BLaER1 treated with 17β-estradiol and CSF1 and Interleukin-3, amounts not matched to agents 10 nM and 100 nM (cell line): Measurements from ENCODE around the gene PRPF40A.

Experiments used
- H3K27ac ChIP-seq, 11 experiments: shearing (Covaris generic); formaldehyde crosslinking; 2 replicates each; pipeline ENCODE4 v1.8.1; 2022
- H3K27me3 ChIP-seq, 11 experiments: shearing (Covaris generic); formaldehyde crosslinking; 2 replicates each; pipeline ENCODE4 v1.8.1; 2022
- H3K36me3 ChIP-seq, 11 experiments: shearing (Covaris generic); formaldehyde crosslinking; 2 replicates each; pipeline ENCODE4 v1.8.1; 2022
- H3K4me1 ChIP-seq, 10 experiments: shearing (Covaris generic); formaldehyde crosslinking; 2 replicates each; pipeline ENCODE4 v1.8.1; 2022
- H3K4me2 ChIP-seq, 11 experiments: shearing (Covaris generic); formaldehyde crosslinking; 2 replicates each; pipeline ENCODE4 v1.8.1; 2022
- H3K4me3 ChIP-seq, 10 experiments: shearing (Covaris generic); formaldehyde crosslinking; 2 replicates each; pipeline ENCODE4 v1.8.1; 2022
- H3K9ac ChIP-seq, 11 experiments: shearing (Covaris generic); formaldehyde crosslinking; 2 replicates each; pipeline ENCODE4 v1.8.1; 2022
- H3K9me3 ChIP-seq, 11 experiments: shearing (Covaris generic); formaldehyde crosslinking; replicated peaks in 1 of 11; 2 replicates each; pipeline ENCODE4 v1.8.1; 2022
- H4K20me1 ChIP-seq, 11 experiments: shearing (Covaris generic); formaldehyde crosslinking; 2 replicates each; pipeline ENCODE4 v1.8.1; 2022
- Cebpa-rat ChIP-seq, 11 experiments: shearing (Covaris generic); IDR thresholded peaks; 2 replicates each; pipeline ENCODE4 v1.8.1; 2022

Gene PRPF40A

DNA sequence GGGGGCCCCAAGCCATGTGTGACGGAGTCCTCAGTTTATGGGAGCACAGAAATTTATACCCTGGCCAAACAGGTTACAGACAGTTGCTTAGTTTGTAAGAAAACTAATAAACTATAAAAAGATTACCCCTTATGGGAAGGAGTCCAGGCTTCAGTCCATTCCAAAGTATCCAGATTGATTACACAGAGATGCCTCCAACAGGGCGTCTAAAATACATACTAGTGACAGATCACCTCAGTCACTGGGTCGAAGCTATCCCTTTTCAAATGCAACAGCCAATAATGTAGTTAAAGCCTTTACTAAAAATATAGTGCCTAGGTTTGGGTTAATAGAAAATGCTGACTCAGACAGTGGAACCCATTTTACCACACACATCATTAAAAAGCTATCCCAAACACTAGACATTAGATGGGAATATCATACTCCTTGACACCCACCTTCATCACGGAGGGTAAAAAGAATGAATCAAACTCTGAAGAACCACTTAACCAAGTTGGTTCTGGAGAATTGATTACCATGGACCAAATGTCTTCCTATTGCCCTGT lies 10.7 kb downstream of the PRPF40A start:
- TF ChIP-seq Cebpa-rat (IDR thresholded peaks at IDR 0.05): no peak
- Histone ChIP-seq H4K20me1 (peaks cover 83 to 100% (median 99%) of the 10 kb centered on the region in 11 experiments; a peak in 21 of 22 replicates), H3K4me2 (no peak overlapping the region), H3K27me3 (no peaks in the 10 kb centered on the region), H3K9ac (no peak overlapping the region), H3K4me3 (no peak overlapping the region), H3K9me3 (peaks cover 48 to 99% (median 93%) of the 10 kb centered on the region in 11 experiments), H3K27ac (no peak overlapping the region), H3K36me3 (peaks cover 93 to 100% (median 100%) of the 10 kb centered on the region in 11 experiments), H3K4me1 (no peaks in the 10 kb centered on the region)

GRCh38 chr2:152701198-152701597 lies 16.1 kb downstream of the PRPF40A start:
- H3K36me3 ChIP-seq: peaks cover 48 to 93% (median 81%) of the 10 kb centered on the region in 11 experiments
- peak overlapping the region in 1 of 11 experiments; percentile 10; a peak in 1 of 22 replicates for H3K27ac ChIP-seq
- peaks cover 83 to 100% (median 100%) of the 10 kb centered on the region in 11 experiments; a peak in 21 of 22 replicates for H4K20me1 ChIP-seq
- H3K4me2 ChIP-seq: no peak overlapping the region
- no peak for TF ChIP-seq Cebpa-rat (IDR thresholded peaks at IDR 0.05)
- peaks cover 37 to 58% (median 55%) of the 10 kb centered on the region in 11 experiments for H3K9me3 ChIP-seq
- H3K4me3 ChIP-seq: no peak overlapping the region; a peak in 1 of 20 replicates
- H3K27me3 ChIP-seq: no peaks in the 10 kb centered on the region
- H3K9ac ChIP-seq: no peak overlapping the region
- H3K4me1 ChIP-seq: peaks cover 0 to 6% (median under 1%) of the 10 kb centered on the region in 10 experiments; a peak in 1 of 20 replicates

DNA sequence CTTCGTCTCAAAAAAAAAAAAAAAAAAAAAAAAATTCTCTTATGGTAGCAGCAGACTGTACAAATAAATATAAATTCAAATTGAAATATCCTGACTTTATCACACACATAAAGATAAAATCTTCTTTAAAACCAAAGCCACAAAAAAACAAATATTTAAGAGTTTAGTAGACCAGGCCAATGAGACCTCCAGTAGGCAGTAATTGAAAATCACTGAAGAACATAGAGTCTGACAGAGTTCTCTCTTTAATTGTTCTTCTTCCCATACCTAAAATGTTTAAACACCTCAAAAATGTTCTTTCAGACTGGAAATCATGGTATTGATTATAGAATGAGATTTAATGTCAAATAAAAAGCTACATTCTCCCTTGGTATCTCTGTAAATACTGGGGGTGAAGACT lies 20.8 kb downstream of the PRPF40A start:
- Histone ChIP-seq H4K20me1 (peaks cover 71 to 100% (median 96%) of the 10 kb centered on the region in 11 experiments; a peak in 21 of 22 replicates), H3K36me3 (peaks cover 33 to 84% (median 59%) of the 10 kb centered on the region in 11 experiments), H3K4me2 (no peak overlapping the region), H3K27ac (no peak overlapping the region), H3K9ac (no peak overlapping the region), H3K9me3 (peaks cover 5 to 11% (median 9%) of the 10 kb centered on the region in 11 experiments), H3K4me3 (no peak overlapping the region), H3K4me1 (peaks cover 0 to 24% (median 14%) of the 10 kb centered on the region in 10 experiments; a peak in 13 of 20 replicates), H3K27me3 (no peaks in the 10 kb centered on the region)
- TF ChIP-seq Cebpa-rat (IDR thresholded peaks at IDR 0.05): no peak

DNA sequence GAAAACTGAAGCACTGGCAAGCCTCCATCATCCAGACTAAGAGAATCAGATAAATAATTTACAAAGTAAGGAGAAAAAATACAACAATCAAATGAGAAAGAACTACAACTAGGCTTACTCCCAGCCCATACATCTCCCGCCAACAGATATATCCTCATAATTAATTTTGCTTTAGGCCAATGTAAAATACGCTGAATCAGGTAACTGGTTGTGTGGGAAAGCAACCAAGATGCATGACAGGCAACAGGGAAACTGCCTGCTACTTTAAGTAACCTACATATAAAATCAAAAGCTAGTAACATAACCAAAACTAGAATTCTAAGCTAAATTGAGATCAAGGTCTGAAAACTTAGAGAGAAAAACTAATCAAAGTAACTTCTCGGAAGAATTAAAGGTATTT lies 21.5 kb downstream of the PRPF40A start:
- Histone ChIP-seq H3K4me2 (peak overlapping the region in 2 of 11 experiments; percentile 1 to 12; a peak in 2 of 22 replicates), H3K36me3 (peaks cover 32 to 84% (median 59%) of the 10 kb centered on the region in 11 experiments), H3K4me1 (peaks cover 0 to 24% (median 14%) of the 10 kb centered on the region in 10 experiments; a peak in 13 of 20 replicates), H3K4me3 (no peak overlapping the region), H4K20me1 (peaks cover 64 to 100% (median 89%) of the 10 kb centered on the region in 11 experiments; a peak in 21 of 22 replicates), H3K27me3 (no peaks in the 10 kb centered on the region), H3K27ac (no peak overlapping the region), H3K9me3 (peaks cover 0 to 4% (median 2%) of the 10 kb centered on the region in 11 experiments; a peak in 10 of 22 replicates), H3K9ac (no peak overlapping the region)
- TF ChIP-seq Cebpa-rat (IDR thresholded peaks at IDR 0.05): no peak

DNA sequence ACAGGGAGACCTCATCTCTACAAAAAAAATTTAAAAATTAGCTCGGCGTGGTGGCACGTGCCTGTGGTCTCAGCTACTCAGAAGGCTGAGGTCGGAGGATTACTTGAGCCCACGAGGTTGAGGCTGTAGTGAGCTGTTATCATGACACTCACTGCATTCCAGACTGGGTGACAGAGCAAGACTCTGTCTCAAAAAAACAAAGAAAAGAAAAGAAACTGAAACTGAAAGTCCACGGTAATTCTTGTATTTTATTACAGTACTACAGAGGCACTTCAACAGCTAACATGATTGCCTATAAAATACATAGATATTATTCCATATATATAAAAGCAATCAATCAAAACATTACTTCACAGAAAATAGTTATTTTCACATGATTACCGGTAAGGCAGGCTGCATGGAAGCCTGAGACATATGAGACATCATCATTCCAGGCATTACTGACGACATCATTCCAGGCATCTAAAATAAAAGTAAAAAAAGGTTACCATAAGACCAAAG lies 23.1 kb downstream of the PRPF40A start:
- H3K4me3 ChIP-seq: peak overlapping the region in 4 of 10 experiments; percentile 26 to 34 (median 28); a peak in 4 of 20 replicates
- no peaks in the 10 kb centered on the region for H3K9me3 ChIP-seq
- H3K9ac ChIP-seq: peak overlapping the region in 7 of 11 experiments; percentile 9 to 50 (median 32); a peak in 9 of 22 replicates
- H3K27ac ChIP-seq: peak overlapping the region; percentile 9 to 53 (median 34); a peak in 12 of 22 replicates
- H3K4me1 ChIP-seq: peaks cover 0 to 24% (median 14%) of the 10 kb centered on the region in 10 experiments; a peak in 13 of 20 replicates
- peaks cover 51 to 98% (median 77%) of the 10 kb centered on the region in 11 experiments; a peak in 21 of 22 replicates for H4K20me1 ChIP-seq
- H3K36me3 ChIP-seq: peaks cover 45 to 84% (median 59%) of the 10 kb centered on the region in 11 experiments
- no peak for TF ChIP-seq Cebpa-rat (IDR thresholded peaks at IDR 0.05)
- H3K4me2 ChIP-seq: peak overlapping the region; percentile 25 to 81 (median 58)
- H3K27me3 ChIP-seq: no peaks in the 10 kb centered on the region

DNA sequence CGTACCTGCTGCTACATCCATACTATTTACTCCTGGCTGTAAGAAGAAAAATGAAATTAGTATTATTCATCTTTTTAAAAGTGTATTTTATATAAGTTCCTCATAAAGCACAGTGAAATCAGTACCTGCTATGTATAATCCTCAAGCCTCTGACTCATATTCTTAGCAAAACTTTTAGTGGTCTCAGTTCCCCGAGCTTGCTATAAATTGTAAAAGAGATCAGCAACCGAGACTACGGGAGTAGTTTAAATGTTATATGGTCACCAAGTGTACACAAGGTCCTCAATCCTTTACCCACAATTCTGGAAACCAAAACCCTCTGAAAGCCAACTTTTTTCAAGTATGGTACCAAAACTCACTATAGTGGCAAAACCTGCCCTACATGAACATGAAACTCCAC lies 24.2 kb downstream of the PRPF40A start:
- no peak for TF ChIP-seq Cebpa-rat (IDR thresholded peaks at IDR 0.05)
- Histone ChIP-seq H3K4me2 (no peak overlapping the region), H3K27ac (no peak overlapping the region), H3K9ac (no peak overlapping the region), H3K4me3 (no peak overlapping the region), H4K20me1 (peaks cover 42 to 98% (median 69%) of the 10 kb centered on the region in 11 experiments; a peak in 21 of 22 replicates), H3K4me1 (peaks cover 0 to 24% (median 14%) of the 10 kb centered on the region in 10 experiments; a peak in 13 of 20 replicates), H3K27me3 (no peaks in the 10 kb centered on the region), H3K36me3 (peaks cover 49 to 84% (median 67%) of the 10 kb centered on the region in 11 experiments), H3K9me3 (no peaks in the 10 kb centered on the region)

GRCh38 chr2:152686321-152686720 lies 30.9 kb downstream of the PRPF40A start:
- H4K20me1 ChIP-seq: peaks cover 47 to 98% (median 69%) of the 10 kb centered on the region in 11 experiments; a peak in 21 of 22 replicates
- H3K4me3 ChIP-seq: no peak overlapping the region
- peaks cover 59 to 100% (median 80%) of the 10 kb centered on the region in 11 experiments; a peak in 21 of 22 replicates for H3K36me3 ChIP-seq
- H3K27me3 ChIP-seq: no peaks in the 10 kb centered on the region
- H3K4me2 ChIP-seq: no peak overlapping the region
- H3K9ac ChIP-seq: no peak overlapping the region
- no peak overlapping the region for H3K27ac ChIP-seq
- H3K4me1 ChIP-seq: peaks cover 0 to 17% (median 11%) of the 10 kb centered on the region in 10 experiments; a peak in 13 of 20 replicates
- H3K9me3 ChIP-seq: no peaks in the 10 kb centered on the region
- no peak for TF ChIP-seq Cebpa-rat (IDR thresholded peaks at IDR 0.05)

- no peak for TF ChIP-seq Cebpa-rat (IDR thresholded peaks at IDR 0.05)
- H3K27ac ChIP-seq: no peak overlapping the region
- H3K27me3 ChIP-seq: no peaks in the 10 kb centered on the region
- peaks cover 0 to 17% (median 11%) of the 10 kb centered on the region in 10 experiments; a peak in 13 of 20 replicates for H3K4me1 ChIP-seq
- H3K9me3 ChIP-seq: no peaks in the 10 kb centered on the region
- peaks cover 69 to 100% (median 85%) of the 10 kb centered on the region in 11 experiments for H3K36me3 ChIP-seq
- no peak overlapping the region for H3K4me3 ChIP-seq
- no peak overlapping the region for H3K9ac ChIP-seq
- peak overlapping the region in 6 of 11 experiments; percentile 18 to 65 (median 42); a peak in 8 of 22 replicates for H3K4me2 ChIP-seq
- peaks cover 40 to 89% (median 60%) of the 10 kb centered on the region in 11 experiments; a peak in 21 of 22 replicates for H4K20me1 ChIP-seq
Observed at GRCh38 chr2:152683400-152683799, 33.9 kb downstream of the PRPF40A start.

GRCh38 chr2:152682663-152683062 lies 34.6 kb downstream of the PRPF40A start:
- Histone ChIP-seq H3K4me1 (peaks cover 0 to 17% (median 11%) of the 10 kb centered on the region in 10 experiments; a peak in 13 of 20 replicates), H3K9me3 (no peaks in the 10 kb centered on the region), H3K4me2 (peak overlapping the region in 6 of 11 experiments; percentile 18 to 65 (median 42); a peak in 12 of 22 replicates), H3K27me3 (no peaks in the 10 kb centered on the region), H3K4me3 (no peak overlapping the region), H3K27ac (no peak overlapping the region), H3K9ac (no peak overlapping the region), H4K20me1 (peaks cover 34 to 82% (median 60%) of the 10 kb centered on the region in 11 experiments; a peak in 21 of 22 replicates), H3K36me3 (peaks cover 69 to 100% (median 84%) of the 10 kb centered on the region in 11 experiments)
- no peak for TF ChIP-seq Cebpa-rat (IDR thresholded peaks at IDR 0.05)
